PFSK-1 (cell line): ENCODE results near the gene TUBA3E.

Source experiments
- FOXP2 ChIP-seq: optimal IDR thresholded peaks from 2 replicates; pipeline ENCODE3; 2011; ENCODE audit warnings: borderline replicate concordance, control low read depth, inconsistent platforms; ENCODE audit not compliant: insufficient read depth; ENCODE audit errors: extremely low read length, extremely low read depth
- POLR2AphosphoS5 ChIP-seq: IDR thresholded peaks from 2 replicates; pipeline ENCODE4 v1.6.1; 2012; ENCODE audit warnings: low read depth, mild to moderate bottlenecking, control low read depth, low read length, moderate library complexity
- SIN3A ChIP-seq: IDR thresholded peaks from 2 replicates; pipeline ENCODE4 v1.6.1; 2012; ENCODE audit warnings: mild to moderate bottlenecking, low read length, moderate library complexity, borderline replicate concordance; ENCODE audit not compliant: insufficient read depth
- TAF1 ChIP-seq: IDR thresholded peaks from 2 replicates; pipeline ENCODE4 v1.6.1; 2012; ENCODE audit warnings: low read length, control low read depth, borderline replicate concordance; ENCODE audit not compliant: insufficient read depth
- TF ChIP-seq, protein P1 (sequence below), 2 experiments: IDR thresholded peaks; 2 replicates each; pipeline versions ENCODE4 v1.6.1 to v1.8.0; 2011 to 2012; ENCODE audit warnings: low read depth in 2 of 2, low read length in 2 of 2, control low read depth in 1 of 2, inconsistent platforms in 1 of 2, mild to moderate bottlenecking in 1 of 2, moderate library complexity in 1 of 2; ENCODE audit not compliant: insufficient read depth in 1 of 2

Gene TUBA3E

DNA sequence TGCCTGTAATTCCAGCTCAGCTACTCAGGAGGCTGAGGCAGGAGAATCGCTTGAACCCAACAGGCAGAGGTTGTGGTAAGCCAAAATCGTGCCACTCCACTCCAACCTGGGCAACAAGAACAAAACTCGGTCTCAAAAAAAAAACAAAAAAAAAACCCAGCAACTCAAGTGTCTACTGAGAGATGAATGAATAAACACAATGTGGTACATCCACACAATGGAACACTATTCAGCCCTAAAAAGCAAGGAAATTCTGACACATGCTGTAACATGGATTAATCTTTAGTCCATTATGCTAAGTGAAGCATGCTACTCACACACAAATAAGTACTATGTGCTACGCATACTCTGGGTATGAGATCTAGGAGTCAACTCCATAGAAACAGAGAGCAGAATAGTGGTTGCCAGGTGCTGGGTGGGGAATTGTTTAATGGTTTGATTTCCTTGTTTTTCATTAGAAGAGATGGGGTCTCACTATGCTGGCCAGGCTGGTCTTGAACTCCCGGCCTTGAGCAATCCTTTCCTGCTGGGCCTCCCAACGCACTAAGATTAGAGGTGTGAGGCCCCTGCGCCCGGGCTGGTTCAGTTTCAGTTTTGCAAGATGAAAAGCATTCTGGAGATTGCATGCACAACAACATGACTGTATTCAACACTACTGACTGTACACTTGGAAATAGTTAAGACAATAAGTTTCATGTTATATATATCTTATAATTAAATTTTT is 32.8 kb downstream of the TUBA3E start:
- no peak for TF ChIP-seq TAF1
- no peak for TF ChIP-seq SIN3A

DNA sequence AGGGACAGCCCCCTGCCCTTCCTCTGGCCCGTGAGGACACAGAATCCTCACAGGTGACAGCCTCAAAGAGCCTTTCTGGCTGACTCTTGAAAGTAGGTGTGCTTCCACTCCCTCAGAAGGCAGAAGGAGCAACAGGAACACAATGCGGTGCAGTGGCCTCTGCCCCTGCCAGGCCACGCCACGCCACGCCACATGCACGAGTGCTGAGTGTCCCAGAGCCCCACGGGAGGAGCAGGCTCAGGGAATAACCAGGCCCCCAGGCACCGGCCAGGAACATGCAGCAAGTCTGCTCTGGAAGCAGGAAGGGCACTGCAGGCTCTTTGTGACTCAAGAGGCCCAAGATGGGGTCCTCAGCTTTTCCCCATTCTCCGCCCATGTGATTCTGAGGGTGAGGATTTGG is 35.3 kb downstream of the TUBA3E start:
- TF ChIP-seq TAF1 (no peak), FOXP2 (no peak), SIN3A (no peak), POLR2AphosphoS5 (no peak)
- TF ChIP-seq, protein P1, sequence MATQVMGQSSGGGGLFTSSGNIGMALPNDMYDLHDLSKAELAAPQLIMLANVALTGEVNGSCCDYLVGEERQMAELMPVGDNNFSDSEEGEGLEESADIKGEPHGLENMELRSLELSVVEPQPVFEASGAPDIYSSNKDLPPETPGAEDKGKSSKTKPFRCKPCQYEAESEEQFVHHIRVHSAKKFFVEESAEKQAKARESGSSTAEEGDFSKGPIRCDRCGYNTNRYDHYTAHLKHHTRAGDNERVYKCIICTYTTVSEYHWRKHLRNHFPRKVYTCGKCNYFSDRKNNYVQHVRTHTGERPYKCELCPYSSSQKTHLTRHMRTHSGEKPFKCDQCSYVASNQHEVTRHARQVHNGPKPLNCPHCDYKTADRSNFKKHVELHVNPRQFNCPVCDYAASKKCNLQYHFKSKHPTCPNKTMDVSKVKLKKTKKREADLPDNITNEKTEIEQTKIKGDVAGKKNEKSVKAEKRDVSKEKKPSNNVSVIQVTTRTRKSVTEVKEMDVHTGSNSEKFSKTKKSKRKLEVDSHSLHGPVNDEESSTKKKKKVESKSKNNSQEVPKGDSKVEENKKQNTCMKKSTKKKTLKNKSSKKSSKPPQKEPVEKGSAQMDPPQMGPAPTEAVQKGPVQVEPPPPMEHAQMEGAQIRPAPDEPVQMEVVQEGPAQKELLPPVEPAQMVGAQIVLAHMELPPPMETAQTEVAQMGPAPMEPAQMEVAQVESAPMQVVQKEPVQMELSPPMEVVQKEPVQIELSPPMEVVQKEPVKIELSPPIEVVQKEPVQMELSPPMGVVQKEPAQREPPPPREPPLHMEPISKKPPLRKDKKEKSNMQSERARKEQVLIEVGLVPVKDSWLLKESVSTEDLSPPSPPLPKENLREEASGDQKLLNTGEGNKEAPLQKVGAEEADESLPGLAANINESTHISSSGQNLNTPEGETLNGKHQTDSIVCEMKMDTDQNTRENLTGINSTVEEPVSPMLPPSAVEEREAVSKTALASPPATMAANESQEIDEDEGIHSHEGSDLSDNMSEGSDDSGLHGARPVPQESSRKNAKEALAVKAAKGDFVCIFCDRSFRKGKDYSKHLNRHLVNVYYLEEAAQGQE (IDR thresholded peaks at IDR 0.05; ENCODE audit: insufficient read depth in 1 of 2, low read depth in 2 of 2, low read length in 2 of 2) = no peak

DNA sequence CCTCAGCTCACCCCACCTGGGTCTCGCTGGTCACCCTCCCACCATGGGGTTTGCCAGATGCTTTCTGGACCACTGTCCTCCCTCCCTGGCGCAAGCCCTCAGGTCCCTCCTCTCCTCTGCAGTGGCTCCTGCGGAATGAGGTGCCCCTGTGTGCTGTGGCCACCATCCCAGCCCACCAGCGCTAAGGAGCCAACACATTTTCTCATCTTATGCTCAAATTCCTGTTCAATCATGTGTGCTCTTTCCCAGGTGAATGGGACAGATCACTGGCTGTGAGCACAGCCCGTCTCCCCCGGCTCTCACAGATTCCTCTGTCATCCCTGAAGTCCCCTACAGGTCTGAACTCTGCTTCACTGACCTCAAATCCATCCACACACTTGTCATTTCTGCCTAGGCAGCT is 38.1 kb downstream of the TUBA3E start:
- no peak for TF ChIP-seq TAF1
- TF ChIP-seq SIN3A = no peak
- TF ChIP-seq POLR2AphosphoS5 = no peak
- TF ChIP-seq, protein P1 (IDR thresholded peaks at IDR 0.05; ENCODE audit: insufficient read depth in 1 of 2, low read depth in 2 of 2, low read length in 2 of 2) = no peak
- no peak for TF ChIP-seq FOXP2

DNA sequence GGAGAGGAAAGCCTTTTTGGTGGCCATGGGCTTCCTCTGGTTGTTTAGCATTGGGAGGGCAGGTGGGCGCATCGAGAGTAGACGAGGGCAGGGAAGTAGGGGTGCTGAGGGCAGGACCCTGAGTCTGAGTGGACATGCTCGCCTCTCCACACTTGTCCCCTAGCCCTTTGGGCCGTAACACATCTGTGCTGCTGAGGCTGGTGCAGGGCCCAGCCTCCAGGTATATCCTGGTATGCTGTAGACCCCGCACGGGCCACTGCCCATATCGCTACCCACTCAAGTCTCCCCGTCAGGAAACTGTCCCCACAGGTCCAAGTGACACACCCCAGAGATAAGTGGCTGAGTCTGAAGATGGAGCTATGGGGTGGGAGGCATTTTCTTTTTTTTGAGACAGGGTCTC is 39.6 kb downstream of the TUBA3E start:
- TF ChIP-seq TAF1 (no peak), FOXP2 (no peak), SIN3A (no peak)
- TF ChIP-seq, protein P1 (IDR thresholded peaks at IDR 0.05; ENCODE audit: insufficient read depth in 1 of 2, low read depth in 2 of 2, low read length in 2 of 2) = no peak

DNA sequence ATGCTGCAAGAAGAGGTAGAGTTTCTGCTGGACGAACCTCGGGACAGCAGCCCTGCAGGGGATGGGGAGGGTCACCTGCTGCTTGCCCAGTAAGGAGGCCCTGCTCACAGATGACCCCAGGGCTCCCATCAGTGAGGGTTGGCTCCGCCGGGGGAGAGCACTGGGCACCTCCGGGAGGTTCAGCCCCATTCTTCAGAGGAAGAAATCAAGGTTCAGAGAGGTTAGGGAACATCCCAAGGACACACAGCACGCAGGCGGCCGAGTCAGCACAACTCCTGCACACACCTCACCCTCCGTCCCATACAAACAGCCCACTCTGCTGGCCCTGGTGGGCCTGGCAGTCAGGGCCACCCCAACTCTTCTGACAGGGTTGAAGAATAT is 41.6 kb downstream of the TUBA3E start:
- TF ChIP-seq SIN3A (no peak), TAF1 (no peak), POLR2AphosphoS5 (no peak), FOXP2 (no peak)
- TF ChIP-seq, protein P1 (IDR thresholded peaks at IDR 0.05; ENCODE audit: insufficient read depth in 1 of 2, low read depth in 2 of 2, low read length in 2 of 2) = no peak
